H4 (cell line): Measurements from ENCODE around the gene RABL2B. TPM values are rescaled to one million over a fixed set of nuclear protein-coding genes. Genes with fewer than 3 reads are reported as not detected.

Experiments used
- DNase-seq: peaks from one replicate; pipeline ENCODE4 v3.0.0-alpha.2; 2015; ENCODE audit warnings: low spot score
- total RNA-seq: library from RNA; depleted of rRNA; stranded (reverse); fragments of >200 nt; shearing (Covaris generic); gene quantifications from 2 replicates; pipeline ENCODE4 v1.2.3, GENCODE V29; 2014; rRNA removed

RABL2B gene
- total RNA-seq, 1 experiment from 2014 or later = 10.1 TPM

GRCh38 chr22:50722716-50723428 is 60.6 kb downstream of the RABL2B start:
- DNase-seq = no peak

GRCh38 chr22:50722048-50722701 is 61.3 kb downstream of the RABL2B start:
- no peak for DNase-seq

- no peak for DNase-seq
Observed at GRCh38 chr22:50721257-50721844, 62.1 kb downstream of the RABL2B start.

- no peak for DNase-seq
Observed at GRCh38 chr22:50720301-50721256, 62.9 kb downstream of the RABL2B start.

- no peak for DNase-seq
Observed at GRCh38 chr22:50719814-50720300, 63.6 kb downstream of the RABL2B start.

- no peak for DNase-seq
Observed at GRCh38 chr22:50718352-50718709, 65.1 kb downstream of the RABL2B start.

- DNase-seq = no peak
Observed at GRCh38 chr22:50717709-50718351, 65.6 kb downstream of the RABL2B start.

Other genes with a start within 250 kb of the RABL2B start
- gene KLHDC7B, start 237.7 kb downstream of the RABL2B start, total RNA-seq = 0.18 and 0.48 TPM in 2 replicates
- gene SYCE3, start 220.7 kb downstream of the RABL2B start, total RNA-seq = not detected in 2 replicates
- gene CPT1B, start 205.2 kb downstream of the RABL2B start, total RNA-seq = 2.0 and 2.4 TPM in 2 replicates
- 9.4 and 12.1 TPM in 2 replicates for gene CHKB, start 200.8 kb downstream of the RABL2B start, total RNA-seq
- 0.29 and 0.41 TPM in 2 replicates for gene MAPK8IP2, start 182.8 kb downstream of the RABL2B start, total RNA-seq
- 8.4 and 9.3 TPM in 2 replicates for gene ARSA, start 155.5 kb downstream of the RABL2B start, total RNA-seq
- 0.19 and 0.62 TPM in 2 replicates for gene SHANK3, start 110.8 kb downstream of the RABL2B start, total RNA-seq
- not detected in 2 replicates for gene ACR, start 45.4 kb downstream of the RABL2B start, total RNA-seq